BLaER1 treated with 17β-estradiol and CSF1 and Interleukin-3, amounts not matched to agents 10 nM and 100 nM (cell line): ENCODE measurements around the gene KIF3B.
"Not testable (repeated sequence)": the region's sequence is repeated elsewhere in the genome, so short reads cannot be mapped to it uniquely, and the experiment has no call there.

Experiments
- H3K27ac ChIP-seq, 11 experiments: shearing (Covaris generic); formaldehyde crosslinking; 2 replicates each; pipeline ENCODE4 v1.8.1; 2022
- H3K27me3 ChIP-seq, 11 experiments: shearing (Covaris generic); formaldehyde crosslinking; 2 replicates each; pipeline ENCODE4 v1.8.1; 2022
- H3K36me3 ChIP-seq, 11 experiments: shearing (Covaris generic); formaldehyde crosslinking; 2 replicates each; pipeline ENCODE4 v1.8.1; 2022
- H3K4me1 ChIP-seq, 10 experiments: shearing (Covaris generic); formaldehyde crosslinking; 2 replicates each; pipeline ENCODE4 v1.8.1; 2022
- H3K4me2 ChIP-seq, 11 experiments: shearing (Covaris generic); formaldehyde crosslinking; 2 replicates each; pipeline ENCODE4 v1.8.1; 2022
- H3K4me3 ChIP-seq, 10 experiments: shearing (Covaris generic); formaldehyde crosslinking; 2 replicates each; pipeline ENCODE4 v1.8.1; 2022
- H3K9ac ChIP-seq, 11 experiments: shearing (Covaris generic); formaldehyde crosslinking; 2 replicates each; pipeline ENCODE4 v1.8.1; 2022
- H3K9me3 ChIP-seq, 11 experiments: shearing (Covaris generic); formaldehyde crosslinking; replicated peaks in 1 of 11; 2 replicates each; pipeline ENCODE4 v1.8.1; 2022
- H4K20me1 ChIP-seq, 11 experiments: shearing (Covaris generic); formaldehyde crosslinking; 2 replicates each; pipeline ENCODE4 v1.8.1; 2022
- Cebpa-rat ChIP-seq, 11 experiments: shearing (Covaris generic); IDR thresholded peaks; 2 replicates each; pipeline ENCODE4 v1.8.1; 2022

KIF3B gene

GRCh38 chr20:32261644-32262043 is 15.8 kb upstream of the KIF3B start:
- TF ChIP-seq Cebpa-rat (IDR thresholded peaks at IDR 0.05) = no peak
- H3K27ac ChIP-seq = no peak overlapping the region
- no peak overlapping the region for H3K4me3 ChIP-seq
- no peaks in the 10 kb centered on the region for H4K20me1 ChIP-seq
- H3K9me3 ChIP-seq = no peaks in the 10 kb centered on the region
- no peak overlapping the region for H3K9ac ChIP-seq
- peaks cover 0 to 14% (median 5%) of the 10 kb centered on the region in 10 experiments; a peak in 13 of 20 replicates for H3K4me1 ChIP-seq
- H3K27me3 ChIP-seq = no peaks in the 10 kb centered on the region
- H3K36me3 ChIP-seq = no peaks in the 10 kb centered on the region
- no peak overlapping the region for H3K4me2 ChIP-seq

GRCh38 chr20:32263398-32263954 is 14.0 kb upstream of the KIF3B start:
- no peaks in the 10 kb centered on the region for H3K9me3 ChIP-seq
- H3K27me3 ChIP-seq = no peaks in the 10 kb centered on the region
- H3K4me3 ChIP-seq = no peak overlapping the region
- no peaks in the 10 kb centered on the region for H4K20me1 ChIP-seq
- H3K4me1 ChIP-seq = peaks cover 0 to 15% (median 5%) of the 10 kb centered on the region in 10 experiments; a peak in 10 of 20 replicates
- H3K4me2 ChIP-seq = no peak overlapping the region
- no peak overlapping the region for H3K27ac ChIP-seq
- H3K9ac ChIP-seq = no peak overlapping the region
- no peaks in the 10 kb centered on the region for H3K36me3 ChIP-seq
- no peak for TF ChIP-seq Cebpa-rat (IDR thresholded peaks at IDR 0.05)

GRCh38 chr20:32271620-32272019 is 5.8 kb upstream of the KIF3B start:
- Histone ChIP-seq H3K4me3 (no peak overlapping the region), H3K9ac (no peak overlapping the region)

GRCh38 chr20:32274359-32274758 is 3.1 kb upstream of the KIF3B start:
- H3K36me3 ChIP-seq = no peaks in the 10 kb centered on the region
- peaks cover 0 to 5% (median 0%) of the 10 kb centered on the region in 11 experiments; a peak in 1 of 22 replicates for H4K20me1 ChIP-seq
- H3K27ac ChIP-seq = no peak overlapping the region
- H3K4me3 ChIP-seq = no peak overlapping the region
- peak overlapping the region in 4 of 11 experiments; percentile 2 to 38 (median 10); a peak in 3 of 22 replicates for H3K4me2 ChIP-seq
- H3K9me3 ChIP-seq = peaks cover 0 to 16% (median 11%) of the 10 kb centered on the region in 11 experiments; a peak in 17 of 22 replicates
- no peaks in the 10 kb centered on the region for H3K27me3 ChIP-seq
- TF ChIP-seq Cebpa-rat (IDR thresholded peaks at IDR 0.05) = no peak
- no peak overlapping the region for H3K9ac ChIP-seq
- H3K4me1 ChIP-seq = peaks cover 27 to 33% (median 30%) of the 10 kb centered on the region in 10 experiments

More at GRCh38 chr20:32271620-32272019, 5.8 kb upstream of the KIF3B start:
- H3K4me1 ChIP-seq = peaks cover 9 to 18% (median 13%) of the 10 kb centered on the region in 10 experiments
- H3K4me2 ChIP-seq = no peak overlapping the region
- no peaks in the 10 kb centered on the region for H3K36me3 ChIP-seq
- no peaks in the 10 kb centered on the region for H4K20me1 ChIP-seq
- H3K9me3 ChIP-seq = peaks cover 0 to 16% (median 11%) of the 10 kb centered on the region in 11 experiments; a peak in 17 of 22 replicates
- no peaks in the 10 kb centered on the region for H3K27me3 ChIP-seq
- no peak for TF ChIP-seq Cebpa-rat (IDR thresholded peaks at IDR 0.05)
- no peak overlapping the region for H3K27ac ChIP-seq

GRCh38 chr20:32275163-32275562 is 2.3 kb upstream of the KIF3B start:
- Histone ChIP-seq H3K4me1 (peaks cover 23 to 32% (median 29%) of the 10 kb centered on the region in 10 experiments), H3K9me3 (peaks cover 0 to 16% (median 11%) of the 10 kb centered on the region in 11 experiments; a peak in 17 of 22 replicates)
- H4K20me1 ChIP-seq, H3K4me3 ChIP-seq, H3K9ac ChIP-seq, H3K36me3 ChIP-seq, H3K27me3 ChIP-seq, H3K4me2 ChIP-seq, H3K27ac ChIP-seq: not testable (repeated sequence)

- Histone ChIP-seq H3K36me3 (peaks cover 0 to 27% (median 8%) of the 10 kb centered on the region in 11 experiments; a peak in 5 of 22 replicates), H3K4me3 (peak overlapping the region; percentile 81 to 94 (median 89)), H4K20me1 (peaks cover 0 to 17% (median 0%) of the 10 kb centered on the region in 11 experiments; a peak in 7 of 22 replicates), H3K27ac (peak overlapping the region in 10 of 11 experiments; percentile 56 to 82 (median 76); a peak in 19 of 22 replicates), H3K9ac (peak overlapping the region; percentile 73 to 90 (median 86)), H3K9me3 (peaks cover 0 to 16% (median 11%) of the 10 kb centered on the region in 11 experiments; a peak in 17 of 22 replicates), H3K4me2 (peak overlapping the region; percentile 81 to 98 (median 94)), H3K4me1 (peaks cover 23 to 39% (median 30%) of the 10 kb centered on the region in 10 experiments), H3K27me3 (no peaks in the 10 kb centered on the region)
- TF ChIP-seq Cebpa-rat (IDR thresholded peaks at IDR 0.05) = no peak
These were observed 770 bp downstream of the KIF3B start for GRCh38 chr20:32278199-32278643.

- Histone ChIP-seq H3K27ac (no peak overlapping the region), H3K36me3 (peaks cover 0 to 27% (median 9%) of the 10 kb centered on the region in 11 experiments; a peak in 5 of 22 replicates), H3K4me3 (no peak overlapping the region), H3K9ac (peak overlapping the region in 4 of 11 experiments; percentile 3 to 25 (median 19); a peak in 2 of 22 replicates), H3K9me3 (no peaks in the 10 kb centered on the region), H3K4me2 (peak overlapping the region in 1 of 11 experiments; percentile 26; a peak in 1 of 22 replicates), H4K20me1 (peaks cover 0 to 25% (median 5%) of the 10 kb centered on the region in 11 experiments; a peak in 7 of 22 replicates), H3K27me3 (no peaks in the 10 kb centered on the region), H3K4me1 (peaks cover 35 to 56% (median 43%) of the 10 kb centered on the region in 10 experiments)
- TF ChIP-seq Cebpa-rat (IDR thresholded peaks at IDR 0.05) = no peak
These were observed 4.3 kb downstream of the KIF3B start for GRCh38 chr20:32281711-32282110.

GRCh38 chr20:32282461-32282860 is 5.0 kb downstream of the KIF3B start:
- Histone ChIP-seq H3K9me3 (no peaks in the 10 kb centered on the region), H3K9ac (peak overlapping the region in 3 of 11 experiments; percentile 3 to 25 (median 13); a peak in 2 of 22 replicates), H4K20me1 (peaks cover 0 to 29% (median 5%) of the 10 kb centered on the region in 11 experiments; a peak in 7 of 22 replicates), H3K27me3 (no peaks in the 10 kb centered on the region), H3K27ac (no peak overlapping the region), H3K4me3 (no peak overlapping the region), H3K4me2 (peak overlapping the region in 3 of 11 experiments; percentile 4 to 26 (median 25); a peak in 3 of 22 replicates), H3K4me1 (peaks cover 31 to 59% (median 38%) of the 10 kb centered on the region in 10 experiments), H3K36me3 (peaks cover 0 to 27% (median 9%) of the 10 kb centered on the region in 11 experiments; a peak in 5 of 22 replicates)
- TF ChIP-seq Cebpa-rat (IDR thresholded peaks at IDR 0.05) = no peak

GRCh38 chr20:32285082-32285620 is 7.7 kb downstream of the KIF3B start:
- H3K27me3 ChIP-seq = no peaks in the 10 kb centered on the region
- H3K4me3 ChIP-seq = no peak overlapping the region
- H3K27ac ChIP-seq = peak overlapping the region in 3 of 11 experiments; percentile 1 to 49 (median 47); a peak in 3 of 22 replicates
- peaks cover 3 to 44% (median 11%) of the 10 kb centered on the region in 11 experiments; a peak in 9 of 22 replicates for H3K36me3 ChIP-seq
- H3K4me1 ChIP-seq = peaks cover 17 to 41% (median 26%) of the 10 kb centered on the region in 10 experiments
- peaks cover 0 to under 1% (median 0%) of the 10 kb centered on the region in 11 experiments; a peak in 1 of 22 replicates for H3K9me3 ChIP-seq
- H4K20me1 ChIP-seq = peaks cover 0 to 29% (median 5%) of the 10 kb centered on the region in 11 experiments; a peak in 7 of 22 replicates
- peak overlapping the region in 3 of 11 experiments; percentile 0 to 16 (median 9); a peak in 2 of 22 replicates for H3K9ac ChIP-seq
- no peak for TF ChIP-seq Cebpa-rat (IDR thresholded peaks at IDR 0.05)
- peak overlapping the region; percentile 27 to 68 (median 57); a peak in 20 of 22 replicates for H3K4me2 ChIP-seq
